Measurements from ENCODE around the gene WDFY4. TPM values are rescaled to one million over a fixed set of nuclear protein-coding genes. Genes with fewer than 3 reads are reported as not detected.

Gene WDFY4
- total RNA-seq, 1 donor from 2014 or later = 0.25 TPM

GRCh38 chr10:48775206-48775517, 90.5 kb downstream of the WDFY4 start:
- FAIRE-seq = no peak
- no peak overlapping the region for H3K9ac ChIP-seq (ENCODE audit: low read length)
- H3K4me1 Mint-ChIP-seq (ENCODE audit: low read depth, unreplicated experiment) = no peaks in the 10 kb centered on the region

GRCh38 chr10:48776005-48776522, 91.4 kb downstream of the WDFY4 start:
- H3K4me1 ChIP-seq (ENCODE audit: insufficient read depth, low read length) = no peaks in the 10 kb centered on the region
- peaks cover 2% of the 10 kb centered on the region for H3K9me3 Mint-ChIP-seq (ENCODE audit: unreplicated experiment)
- H4K20me1 ChIP-seq (ENCODE audit: insufficient read depth, low read length) = no peaks in the 10 kb centered on the region
- no peaks in the 10 kb centered on the region for H3K36me3 Mint-ChIP-seq (ENCODE audit: low read depth, unreplicated experiment)
- no peak overlapping the region for H3K4me3 ChIP-seq (ENCODE audit: insufficient read depth, low read depth, low read length)
- TF ChIP-seq EZH2 (IDR thresholded peaks at IDR 0.05; ENCODE audit: insufficient read depth, low read length) = no peak
- no peak for TF ChIP-seq CTCF (IDR thresholded peaks at IDR 0.05; ENCODE audit: insufficient read depth, low read depth, low read length)
- peaks cover 2% of the 10 kb centered on the region for H3K27me3 ChIP-seq (ENCODE audit: insufficient read depth, low read length)
- no peaks in the 10 kb centered on the region for H3K9me3 ChIP-seq (ENCODE audit: insufficient read depth, low read depth, low read length)
- H3K79me2 ChIP-seq (ENCODE audit: insufficient read depth, low read length) = no peaks in the 10 kb centered on the region
- H3K4me2 ChIP-seq (ENCODE audit: low read length) = no peak overlapping the region
- peaks cover 14% of the 10 kb centered on the region for H3K27me3 Mint-ChIP-seq (ENCODE audit: low read depth, unreplicated experiment)
- H3K4me1 Mint-ChIP-seq (ENCODE audit: low read depth, unreplicated experiment) = no peaks in the 10 kb centered on the region
- no peak overlapping the region for H3K27ac ChIP-seq (ENCODE audit: low read depth, low read length)
- DNase-seq (ENCODE audit: low read depth) (no peak), FAIRE-seq (no peak)
- no peak overlapping the region for H3K4me3 Mint-ChIP-seq (ENCODE audit: unreplicated experiment)
- H3K27ac Mint-ChIP-seq (ENCODE audit: unreplicated experiment) = no peak overlapping the region
- H3K9ac ChIP-seq (ENCODE audit: low read length) = no peak overlapping the region
- no peaks in the 10 kb centered on the region for H3K36me3 ChIP-seq (ENCODE audit: insufficient read depth, low read length)
- H2AFZ ChIP-seq (ENCODE audit: low read depth, low read length) = no peak overlapping the region

More at GRCh38 chr10:48775206-48775517, 90.5 kb downstream of the WDFY4 start:
- no peak overlapping the region for H3K27ac ChIP-seq (ENCODE audit: low read depth, low read length)
- Mint-ChIP-seq H3K36me3 (ENCODE audit: low read depth, unreplicated experiment) (no peaks in the 10 kb centered on the region), H3K27me3 (ENCODE audit: low read depth, unreplicated experiment) (peaks cover 19% of the 10 kb centered on the region), H3K9me3 (ENCODE audit: unreplicated experiment) (peaks cover 2% of the 10 kb centered on the region), H3K27ac (ENCODE audit: unreplicated experiment) (no peak overlapping the region), H3K4me3 (ENCODE audit: unreplicated experiment) (no peak overlapping the region)
- H3K9me3 ChIP-seq (ENCODE audit: insufficient read depth, low read depth, low read length) = no peaks in the 10 kb centered on the region
- TF ChIP-seq CTCF (IDR thresholded peaks at IDR 0.05; ENCODE audit: insufficient read depth, low read depth, low read length) (no peak), EZH2 (IDR thresholded peaks at IDR 0.05; ENCODE audit: insufficient read depth, low read length) (no peak)
- H2AFZ ChIP-seq (ENCODE audit: low read depth, low read length) = no peak overlapping the region
- DNase-seq (ENCODE audit: low read depth) = no peak
- H3K27me3 ChIP-seq (ENCODE audit: insufficient read depth, low read length) = peaks cover 2% of the 10 kb centered on the region
- no peaks in the 10 kb centered on the region for H4K20me1 ChIP-seq (ENCODE audit: insufficient read depth, low read length)
- H3K4me1 ChIP-seq (ENCODE audit: insufficient read depth, low read length) = no peaks in the 10 kb centered on the region
- no peak overlapping the region for H3K4me2 ChIP-seq (ENCODE audit: low read length)
- H3K79me2 ChIP-seq (ENCODE audit: insufficient read depth, low read length) = no peaks in the 10 kb centered on the region
- H3K36me3 ChIP-seq (ENCODE audit: insufficient read depth, low read length) = no peaks in the 10 kb centered on the region
- H3K4me3 ChIP-seq (ENCODE audit: insufficient read depth, low read depth, low read length) = no peak overlapping the region

- no peak overlapping the region for H3K4me3 Mint-ChIP-seq (ENCODE audit: unreplicated experiment)
These were observed 91.9 kb downstream of the WDFY4 start for GRCh38 chr10:48776528-48776927.

More at GRCh38 chr10:48776528-48776927, 91.9 kb downstream of the WDFY4 start:
- Mint-ChIP-seq H3K27ac (ENCODE audit: unreplicated experiment) (no peak overlapping the region), H3K9me3 (ENCODE audit: unreplicated experiment) (peaks cover 2% of the 10 kb centered on the region), H3K36me3 (ENCODE audit: low read depth, unreplicated experiment) (no peaks in the 10 kb centered on the region), H3K4me1 (ENCODE audit: low read depth, unreplicated experiment) (no peaks in the 10 kb centered on the region), H3K27me3 (ENCODE audit: low read depth, unreplicated experiment) (peaks cover 15% of the 10 kb centered on the region)
- no peak for DNase-seq (ENCODE audit: low read depth)
- H3K27ac ChIP-seq (ENCODE audit: low read depth, low read length) = no peak overlapping the region
- no peak overlapping the region for H3K4me2 ChIP-seq (ENCODE audit: low read length)
- no peak for FAIRE-seq
- no peaks in the 10 kb centered on the region for H3K79me2 ChIP-seq (ENCODE audit: insufficient read depth, low read length)
- H2AFZ ChIP-seq (ENCODE audit: low read depth, low read length) = no peak overlapping the region
- H3K9me3 ChIP-seq (ENCODE audit: insufficient read depth, low read depth, low read length) = no peaks in the 10 kb centered on the region
- TF ChIP-seq EZH2 (IDR thresholded peaks at IDR 0.05; ENCODE audit: insufficient read depth, low read length) (no peak), CTCF (IDR thresholded peaks at IDR 0.05; ENCODE audit: insufficient read depth, low read depth, low read length) (no peak)
- no peaks in the 10 kb centered on the region for H3K4me1 ChIP-seq (ENCODE audit: insufficient read depth, low read length)
- H3K36me3 ChIP-seq (ENCODE audit: insufficient read depth, low read length) = no peaks in the 10 kb centered on the region
- H3K27me3 ChIP-seq (ENCODE audit: insufficient read depth, low read length) = peaks cover 2% of the 10 kb centered on the region
- no peak overlapping the region for H3K9ac ChIP-seq (ENCODE audit: low read length)
- H4K20me1 ChIP-seq (ENCODE audit: insufficient read depth, low read length) = no peaks in the 10 kb centered on the region
- no peak overlapping the region for H3K4me3 ChIP-seq (ENCODE audit: insufficient read depth, low read depth, low read length)

All from astrocyte (in vitro differentiated cells and primary cell).